Choroid plexus epithelial cell (primary cell): Measurements from ENCODE around the gene COL4A2.
"Not testable (repeated sequence)": the region's sequence is repeated elsewhere in the genome, so short reads cannot be mapped to it uniquely, and the experiment has no call there.

ENCODE experiments used
- DNase-seq: peaks from one replicate; pipeline ENCODE4 v3.0.0-alpha.2; 2010; ENCODE audit warnings: low read depth
- H3K4me3 ChIP-seq: 2 replicates; pipeline ENCODE4 v1.5.1; 2011; ENCODE audit warnings: low read depth, mild to moderate bottlenecking, control low read depth, low read length, moderate library complexity
- CTCF ChIP-seq: conservative IDR thresholded peaks from 2 replicates; pipeline ENCODE4 v1.5.1; 2011; ENCODE audit warnings: low read depth, mild to moderate bottlenecking, control low read depth, inconsistent platforms, low read length, moderate library complexity

The COL4A2 gene

GRCh38 chr13:110492679-110493593 is 185.9 kb downstream of the COL4A2 start:
- no peak for DNase-seq
- H3K4me3 ChIP-seq, result no peak overlapping the region
- no peak for TF ChIP-seq CTCF

- no peak for DNase-seq
- no peak overlapping the region for H3K4me3 ChIP-seq
- TF ChIP-seq CTCF, result no peak
Observed at GRCh38 chr13:110493613-110494012, 186.5 kb downstream of the COL4A2 start.

- H3K4me3 ChIP-seq, result no peak overlapping the region
- no peak for DNase-seq
- no peak for TF ChIP-seq CTCF
Observed at GRCh38 chr13:110495376-110495775, 188.3 kb downstream of the COL4A2 start.

- no peak for DNase-seq
- no peak for TF ChIP-seq CTCF
- no peak overlapping the region for H3K4me3 ChIP-seq
Observed at GRCh38 chr13:110495881-110496280, 188.8 kb downstream of the COL4A2 start.

GRCh38 chr13:110496281-110496680 is 189.2 kb downstream of the COL4A2 start:
- no peak overlapping the region for H3K4me3 ChIP-seq
- TF ChIP-seq CTCF, result no peak
- DNase-seq, result no peak

- no peak for DNase-seq
- H3K4me3 ChIP-seq, result no peak overlapping the region
- no peak for TF ChIP-seq CTCF
Observed at GRCh38 chr13:110497003-110497402, 189.9 kb downstream of the COL4A2 start.

- H3K4me3 ChIP-seq, DNase-seq: not testable (repeated sequence)
Observed at GRCh38 chr13:110497896-110498295, 190.8 kb downstream of the COL4A2 start.
